Subcutaneous abdominal adipose tissue (tissue), 5 donors: Measurements from ENCODE around the gene SETBP1.

Experiments used
- H3K27ac ChIP-seq: one replicate; pipeline ENCODE4 v1.7.0; 2013; ENCODE audit warnings: low read depth, mild to moderate bottlenecking, inconsistent platforms, low read length, moderate library complexity
- H3K27me3 ChIP-seq, 5 donors: one replicate each; pipeline ENCODE4 v1.7.0; 2013; ENCODE audit warnings: low read length in 5 of 5, inconsistent platforms in 1 of 5; ENCODE audit not compliant: control insufficient read depth in 5 of 5, insufficient read depth in 4 of 5
- H3K36me3 ChIP-seq, 5 donors: one replicate each; pipeline ENCODE4 v1.7.0; 2013; ENCODE audit warnings: low read length in 5 of 5; ENCODE audit not compliant: control insufficient read depth in 5 of 5, insufficient read depth in 5 of 5
- H3K4me1 ChIP-seq, 5 donors: one replicate each; pipeline ENCODE4 v1.7.0; 2013; ENCODE audit warnings: low read length in 5 of 5, mild to moderate bottlenecking in 3 of 5, moderate library complexity in 1 of 5; ENCODE audit not compliant: control insufficient read depth in 5 of 5, insufficient read depth in 5 of 5
- H3K4me3 ChIP-seq, 5 donors: one replicate each; pipeline ENCODE4 v1.7.0; 2013; ENCODE audit warnings: low read length in 5 of 5, low read depth in 1 of 5
- H3K9ac ChIP-seq, 5 donors: one replicate each; pipeline ENCODE4 v1.7.0; 2013; ENCODE audit warnings: low read length in 5 of 5, mild to moderate bottlenecking in 4 of 5, moderate library complexity in 3 of 5
- H3K9me3 ChIP-seq, 5 donors: one replicate each; pipeline ENCODE4 v1.7.0; 2013; ENCODE audit warnings: low read length in 5 of 5; ENCODE audit not compliant: control insufficient read depth in 5 of 5
- donor health status: healthy.
- donor health status: healthy.
- donor health status: healthy.
- donor health status: healthy.
- donor health status: healthy.

The SETBP1 gene

GRCh38 chr18:44955825-44956224 is 275.1 kb downstream of the SETBP1 start:
- Histone ChIP-seq H3K36me3 (peaks cover 0 to 13% (median 9%) of the 10 kb centered on the region in 5 donors), H3K27me3 (no peaks in the 10 kb centered on the region), H3K9me3 (no peaks in the 10 kb centered on the region), H3K9ac (no peak overlapping the region), H3K4me1 (no peaks in the 10 kb centered on the region), H3K27ac (no peak overlapping the region), H3K4me3 (no peak overlapping the region)

GRCh38 chr18:44957025-44957424 is 276.3 kb downstream of the SETBP1 start:
- Histone ChIP-seq H3K4me1 (no peaks in the 10 kb centered on the region), H3K9me3 (no peaks in the 10 kb centered on the region), H3K4me3 (no peak overlapping the region), H3K27ac (no peak overlapping the region), H3K36me3 (peaks cover 0 to 8% (median 3%) of the 10 kb centered on the region in 5 donors), H3K9ac (no peak overlapping the region), H3K27me3 (no peaks in the 10 kb centered on the region)

- H3K9ac ChIP-seq = no peak overlapping the region
- H3K27me3 ChIP-seq = no peaks in the 10 kb centered on the region
These were observed 276.8 kb downstream of the SETBP1 start for GRCh38 chr18:44957461-44957860.

GRCh38 chr18:44958040-44958439 is 277.4 kb downstream of the SETBP1 start:
- Histone ChIP-seq H3K27ac (no peak overlapping the region), H3K36me3 (peaks cover 0 to 2% (median under 1%) of the 10 kb centered on the region in 5 donors), H3K9me3 (no peaks in the 10 kb centered on the region), H3K27me3 (no peaks in the 10 kb centered on the region), H3K9ac (no peak overlapping the region), H3K4me3 (no peak overlapping the region), H3K4me1 (no peaks in the 10 kb centered on the region)

More at GRCh38 chr18:44957461-44957860, 276.8 kb downstream of the SETBP1 start:
- Histone ChIP-seq H3K36me3 (peaks cover 0 to 6% (median 2%) of the 10 kb centered on the region in 5 donors), H3K27ac (no peak overlapping the region), H3K9me3 (no peaks in the 10 kb centered on the region), H3K4me3 (no peak overlapping the region), H3K4me1 (no peaks in the 10 kb centered on the region)

GRCh38 chr18:44958455-44958854 is 277.8 kb downstream of the SETBP1 start:
- Histone ChIP-seq H3K4me3 (no peak overlapping the region), H3K9ac (no peak overlapping the region), H3K9me3 (no peaks in the 10 kb centered on the region), H3K4me1 (no peaks in the 10 kb centered on the region), H3K27ac (no peak overlapping the region), H3K27me3 (no peaks in the 10 kb centered on the region), H3K36me3 (peaks cover 0 to 2% (median 0%) of the 10 kb centered on the region in 5 donors)

GRCh38 chr18:44959013-44959412 is 278.3 kb downstream of the SETBP1 start:
- no peak overlapping the region for H3K27ac ChIP-seq
- no peaks in the 10 kb centered on the region for H3K27me3 ChIP-seq
- H3K9me3 ChIP-seq = no peaks in the 10 kb centered on the region
- no peak overlapping the region for H3K9ac ChIP-seq
- H3K36me3 ChIP-seq = peaks cover 0 to 2% (median 0%) of the 10 kb centered on the region in 5 donors
- H3K4me3 ChIP-seq = no peak overlapping the region
- H3K4me1 ChIP-seq = no peaks in the 10 kb centered on the region

GRCh38 chr18:44960580-44960979 is 279.9 kb downstream of the SETBP1 start:
- Histone ChIP-seq H3K9ac (no peak overlapping the region), H3K9me3 (no peaks in the 10 kb centered on the region), H3K4me3 (no peak overlapping the region), H3K27ac (no peak overlapping the region), H3K4me1 (no peaks in the 10 kb centered on the region), H3K27me3 (no peaks in the 10 kb centered on the region), H3K36me3 (peaks cover 0 to 2% (median 0%) of the 10 kb centered on the region in 5 donors)

GRCh38 chr18:44961288-44961995 is 280.8 kb downstream of the SETBP1 start:
- Histone ChIP-seq H3K27me3 (no peaks in the 10 kb centered on the region), H3K4me1 (no peaks in the 10 kb centered on the region), H3K4me3 (no peak overlapping the region), H3K9me3 (no peaks in the 10 kb centered on the region), H3K36me3 (peaks cover 0 to 2% (median 0%) of the 10 kb centered on the region in 5 donors), H3K9ac (no peak overlapping the region), H3K27ac (no peak overlapping the region)

- Histone ChIP-seq H3K27ac (no peak overlapping the region), H3K4me1 (peaks cover 0 to 1% (median 0%) of the 10 kb centered on the region in 5 donors), H3K9me3 (no peaks in the 10 kb centered on the region), H3K9ac (no peak overlapping the region), H3K27me3 (no peaks in the 10 kb centered on the region), H3K36me3 (no peaks in the 10 kb centered on the region), H3K4me3 (no peak overlapping the region)
These were observed 286.9 kb downstream of the SETBP1 start for GRCh38 chr18:44967599-44967998.

- H3K4me3 ChIP-seq = no peak overlapping the region
- H3K9ac ChIP-seq = no peak overlapping the region
- H3K4me1 ChIP-seq = peaks cover 0 to 1% (median 0%) of the 10 kb centered on the region in 5 donors
- H3K36me3 ChIP-seq = no peaks in the 10 kb centered on the region
- no peaks in the 10 kb centered on the region for H3K9me3 ChIP-seq
- no peaks in the 10 kb centered on the region for H3K27me3 ChIP-seq
- no peak overlapping the region for H3K27ac ChIP-seq
These were observed 287.6 kb downstream of the SETBP1 start for GRCh38 chr18:44968336-44968735.
